Measurements from ENCODE around the gene HDGFL2. TPM values are rescaled to one million over a fixed set of nuclear protein-coding genes. Genes with fewer than 3 reads are reported as not detected.

HDGFL2 gene
- total RNA-seq, 3 donors from 2014 or later, result 33.0 to 34.1 (median 33.1) TPM

GRCh38 chr19:4429771-4430171 is 42.3 kb upstream of the HDGFL2 start:
- no peaks in the 10 kb centered on the region for H3K27me3 ChIP-seq
- no peak overlapping the region for H3K27ac ChIP-seq
- DNase-seq (ENCODE audit: low spot score in 2 of 2), result no peak
- no peaks in the 10 kb centered on the region for H3K4me1 ChIP-seq
- H3K4me3 ChIP-seq, result no peak overlapping the region
- TF ChIP-seq POLR2A (IDR thresholded peaks at IDR 0.05) (no peak), CTCF (IDR thresholded peaks at IDR 0.05) (no peak), POLR2AphosphoS5 (IDR thresholded peaks at IDR 0.05) (no peak)
- H3K36me3 ChIP-seq, result no peaks in the 10 kb centered on the region
- no peaks in the 10 kb centered on the region for H3K9me3 ChIP-seq
- intact Hi-C loops (cut with DNase I; ENCODE audit: low total_unique reads), result no loop called here

GRCh38 chr19:4430760-4431159 is 41.3 kb upstream of the HDGFL2 start:
- Histone ChIP-seq H3K36me3 (no peaks in the 10 kb centered on the region), H3K4me3 (no peak overlapping the region), H3K9me3 (no peaks in the 10 kb centered on the region), H3K27me3 (no peaks in the 10 kb centered on the region), H3K27ac (no peak overlapping the region), H3K4me1 (no peaks in the 10 kb centered on the region)
- no peak for DNase-seq (ENCODE audit: low spot score in 2 of 2)
- no peak for TF ChIP-seq POLR2AphosphoS5 (IDR thresholded peaks at IDR 0.05)
- no peak for TF ChIP-seq POLR2A (IDR thresholded peaks at IDR 0.05)
- TF ChIP-seq CTCF (IDR thresholded peaks at IDR 0.05), result no peak
- intact Hi-C loops (cut with DNase I; ENCODE audit: low total_unique reads), result no loop called here

- no peaks in the 10 kb centered on the region for H3K9me3 ChIP-seq
- no peaks in the 10 kb centered on the region for H3K4me1 ChIP-seq
- H3K4me3 ChIP-seq, result no peak overlapping the region
- TF ChIP-seq POLR2AphosphoS5 (IDR thresholded peaks at IDR 0.05) (no peak), CTCF (IDR thresholded peaks at IDR 0.05) (no peak), POLR2A (IDR thresholded peaks at IDR 0.05) (no peak)
- no peaks in the 10 kb centered on the region for H3K27me3 ChIP-seq
- intact Hi-C loops (cut with DNase I; ENCODE audit: low total_unique reads), result no loop called here
- DNase-seq (ENCODE audit: low spot score in 2 of 2), result no peak
- no peak overlapping the region for H3K27ac ChIP-seq
- no peaks in the 10 kb centered on the region for H3K36me3 ChIP-seq
Measured at GRCh38 chr19:4431296-4431695, 40.8 kb upstream of the HDGFL2 start.

- H3K27ac ChIP-seq, result no peak overlapping the region
- H3K27me3 ChIP-seq, result no peaks in the 10 kb centered on the region
- intact Hi-C loops (cut with DNase I; ENCODE audit: low total_unique reads), result no loop called here
- no peak for DNase-seq (ENCODE audit: low spot score in 2 of 2)
- no peak for TF ChIP-seq CTCF (IDR thresholded peaks at IDR 0.05)
- TF ChIP-seq POLR2A (IDR thresholded peaks at IDR 0.05), result no peak
- no peak for TF ChIP-seq POLR2AphosphoS5 (IDR thresholded peaks at IDR 0.05)
- H3K36me3 ChIP-seq, result no peaks in the 10 kb centered on the region
- no peaks in the 10 kb centered on the region for H3K4me1 ChIP-seq
- H3K4me3 ChIP-seq, result no peak overlapping the region
- no peaks in the 10 kb centered on the region for H3K9me3 ChIP-seq
Measured at GRCh38 chr19:4431808-4432674, 40.1 kb upstream of the HDGFL2 start.

- no peak overlapping the region for H3K4me3 ChIP-seq
- H3K9me3 ChIP-seq, result no peaks in the 10 kb centered on the region
- TF ChIP-seq POLR2AphosphoS5 (IDR thresholded peaks at IDR 0.05) (no peak), CTCF (IDR thresholded peaks at IDR 0.05) (no peak), POLR2A (IDR thresholded peaks at IDR 0.05) (no peak)
- intact Hi-C loops (cut with DNase I; ENCODE audit: low total_unique reads), result no loop called here
- DNase-seq (ENCODE audit: low spot score in 2 of 2), result no peak
- no peaks in the 10 kb centered on the region for H3K36me3 ChIP-seq
- no peaks in the 10 kb centered on the region for H3K4me1 ChIP-seq
- H3K27ac ChIP-seq, result no peak overlapping the region
- no peaks in the 10 kb centered on the region for H3K27me3 ChIP-seq
Measured at GRCh38 chr19:4432918-4433506, 39.1 kb upstream of the HDGFL2 start.

Measured in breast epithelium (tissue), 4 donors.